SHP77 (cell line): ENCODE results near the gene RNF144A.
"Not testable (repeated sequence)": the region's sequence is repeated elsewhere in the genome, so short reads cannot be mapped to it uniquely, and the experiment has no call there.

Experiments used
- DNase-seq, 2 experiments: peaks; one replicate each; lab custom pipeline; 2025; lab: John Stamatoyannopoulos, UW

The RNF144A gene

GRCh38 chr2:6929196-6929819, 12.1 kb downstream of the RNF144A start:
- DNase-seq = no peak

GRCh38 chr2:6930923-6931647, 13.9 kb downstream of the RNF144A start:
- no peak for DNase-seq

GRCh38 chr2:6931753-6932152, 14.5 kb downstream of the RNF144A start:
- no peak for DNase-seq

- DNase-seq = no peak
Measured at GRCh38 chr2:6932206-6932605, 15.0 kb downstream of the RNF144A start.

GRCh38 chr2:6932828-6933227, 15.6 kb downstream of the RNF144A start:
- no peak for DNase-seq

GRCh38 chr2:6933911-6934310, 16.7 kb downstream of the RNF144A start:
- no peak for DNase-seq

- no peak for DNase-seq
Measured at GRCh38 chr2:6934345-6934744, 17.1 kb downstream of the RNF144A start.

GRCh38 chr2:6934758-6935651, 17.8 kb downstream of the RNF144A start:
- DNase-seq = no peak

GRCh38 chr2:6935652-6936020, 18.4 kb downstream of the RNF144A start:
- not testable (repeated sequence) for DNase-seq

- no peak for DNase-seq
Measured at GRCh38 chr2:6937157-6937556, 19.9 kb downstream of the RNF144A start.

GRCh38 chr2:6937582-6937981, 20.4 kb downstream of the RNF144A start:
- no peak for DNase-seq

- DNase-seq = no peak
Measured at GRCh38 chr2:6939071-6939470, 21.9 kb downstream of the RNF144A start.

- DNase-seq = no peak
Measured at GRCh38 chr2:6940820-6941219, 23.6 kb downstream of the RNF144A start.

- no peak for DNase-seq
Measured at GRCh38 chr2:6941299-6942046, 24.3 kb downstream of the RNF144A start.

- no peak for DNase-seq
Measured at GRCh38 chr2:6942848-6943247, 25.6 kb downstream of the RNF144A start.

- DNase-seq = no peak
Measured at GRCh38 chr2:6943523-6943922, 26.3 kb downstream of the RNF144A start.

GRCh38 chr2:6943971-6944370, 26.8 kb downstream of the RNF144A start:
- no peak for DNase-seq

- no peak for DNase-seq
Measured at GRCh38 chr2:6944555-6944954, 27.3 kb downstream of the RNF144A start.

GRCh38 chr2:6945087-6945813, 28.0 kb downstream of the RNF144A start:
- DNase-seq = no peak

- no peak for DNase-seq
Measured at GRCh38 chr2:6945821-6946220, 28.6 kb downstream of the RNF144A start.

GRCh38 chr2:6946722-6947121, 29.5 kb downstream of the RNF144A start:
- DNase-seq = no peak
